IMR-90 (cell line): ENCODE data around the gene MAP2K6. TPM values are rescaled to one million over a fixed set of nuclear protein-coding genes. Genes with fewer than 3 reads are reported as not detected.

Experiments
- ATAC-seq: fragments of 200-7000 bp; cut with Tn5 transposase; 2 replicates; pipeline ENCODE4 v1.9.1; 2020; ENCODE audit warnings: low read depth, mild to moderate bottlenecking, moderate library complexity
- BruUV-seq: library from RNA; stranded (reverse); fragments of 400-500 nt; replicated peaks from 2 replicates; lab custom pipeline; 2021; lab: Mats Ljungman, UMichigan
- CTCF ChIA-PET: fragments of 300-600 bp; formaldehyde crosslinking; extraction: SDS; loops from one replicate; lab custom pipeline; 2021; ENCODE audit warnings: antibody characterized with exemption; lab: Yijun Ruan, JAX
- POLR2A ChIA-PET: fragments of 300-600 bp; sonication (Branson Sonifier 250); formaldehyde crosslinking; loops from one replicate; lab custom pipeline; 2022; ENCODE audit warnings: antibody characterized with exemption; ENCODE audit not compliant: unreplicated experiment; lab: Charles Lee
- DNase-seq: peaks from one replicate; pipeline ENCODE4 v3.0.0; 2013
- H2AFZ ChIP-seq: replicated peaks from 2 replicates; pipeline ENCODE3; 2013; ENCODE audit warnings: low read length, mild to moderate bottlenecking; ENCODE audit not compliant: poor library complexity
- H2AK5ac ChIP-seq: 2 replicates; pipeline ENCODE4 v1.6.1; 2013; ENCODE audit warnings: low read depth, low read length, inconsistent platforms
- H2AK9ac ChIP-seq: replicated peaks from 2 replicates; pipeline ENCODE3; 2013; ENCODE audit warnings: mild to moderate bottlenecking, low read depth, low read length, moderate library complexity; ENCODE audit not compliant: poor library complexity
- H2BK120ac ChIP-seq: 2 replicates; pipeline ENCODE4 v1.6.1; 2013; ENCODE audit warnings: low read depth, low read length, inconsistent platforms
- H2BK15ac ChIP-seq: 3 replicates; pipeline ENCODE4 v1.6.1; 2013; ENCODE audit warnings: low read depth, low read length, inconsistent platforms
- H2BK20ac ChIP-seq: 2 replicates; pipeline ENCODE4 v1.6.1; 2013; ENCODE audit warnings: low read depth, mild to moderate bottlenecking, inconsistent platforms, low read length, moderate library complexity
- H2BK5ac ChIP-seq: 2 replicates; pipeline ENCODE4 v1.6.1; 2013; ENCODE audit warnings: mild to moderate bottlenecking, low read depth, low read length, inconsistent platforms; ENCODE audit not compliant: poor library complexity, severe bottlenecking
- H3K14ac ChIP-seq: replicated peaks from 2 replicates; pipeline ENCODE4 v1.6.1; 2013; ENCODE audit warnings: low read depth, low read length, inconsistent platforms
- H3K18ac ChIP-seq: 2 replicates; pipeline ENCODE4 v1.6.1; 2013; ENCODE audit warnings: low read depth, low read length, control low read depth
- H3K23ac ChIP-seq: 2 replicates; pipeline ENCODE4 v1.6.1; 2013; ENCODE audit warnings: low read depth, low read length, inconsistent platforms
- H3K27ac ChIP-seq: 2 replicates; pipeline ENCODE4 v1.5.1; 2013; ENCODE audit warnings: mild to moderate bottlenecking, control low read depth, low read length; ENCODE audit not compliant: insufficient read depth
- H3K27me3 ChIP-seq: 2 replicates; pipeline ENCODE4 v1.6.1; 2013; ENCODE audit warnings: low read length; ENCODE audit not compliant: control insufficient read depth, insufficient read depth
- H3K36me3 ChIP-seq: 2 replicates; pipeline ENCODE4 v1.6.1; 2013; ENCODE audit warnings: low read length, mixed read lengths; ENCODE audit not compliant: control insufficient read depth, insufficient read depth
- H3K4ac ChIP-seq: 2 replicates; pipeline ENCODE4 v1.6.1; 2013; ENCODE audit warnings: low read depth, low read length, inconsistent platforms
- H3K4me1 ChIP-seq: 2 replicates; pipeline ENCODE4 v1.6.1; 2013; ENCODE audit warnings: low read length, mixed read lengths; ENCODE audit not compliant: control insufficient read depth, insufficient read depth
- H3K4me2 ChIP-seq: 2 replicates; pipeline ENCODE4 v1.6.1; 2013; ENCODE audit warnings: low read depth, mild to moderate bottlenecking, control low read depth, low read length, moderate library complexity
- H3K4me3 ChIP-seq: 2 replicates; pipeline ENCODE4 v1.5.1; 2013; ENCODE audit warnings: low read depth, mild to moderate bottlenecking, control low read depth, low read length, moderate library complexity; ENCODE audit not compliant: insufficient read depth
- H3K56ac ChIP-seq: 2 replicates; pipeline ENCODE4 v1.6.1; 2013; ENCODE audit warnings: low read length, inconsistent platforms; ENCODE audit not compliant: insufficient read depth; ENCODE audit errors: extremely low read depth
- H3K79me1 ChIP-seq, 2 experiments: 2 replicates each; pipeline ENCODE4 v1.6.1; 2013; ENCODE audit warnings: low read length in 2 of 2, inconsistent platforms in 1 of 2, low read depth in 1 of 2
- H3K9ac ChIP-seq: 2 replicates; pipeline ENCODE4 v1.6.1; 2013; ENCODE audit warnings: low read depth, low read length, control low read depth
- H3K9me1 ChIP-seq: 2 replicates; pipeline ENCODE4 v1.6.1; 2013; ENCODE audit warnings: low read length, inconsistent platforms; ENCODE audit not compliant: insufficient read depth
- H3K9me3 ChIP-seq: 2 replicates; pipeline ENCODE4 v1.6.1; 2013; ENCODE audit warnings: low read length; ENCODE audit not compliant: control insufficient read depth, insufficient read depth
- H4K20me1 ChIP-seq: 2 replicates; pipeline ENCODE4 v1.6.1; 2013; ENCODE audit warnings: low read length, inconsistent platforms; ENCODE audit not compliant: insufficient read depth
- H4K5ac ChIP-seq: 2 replicates; pipeline ENCODE4 v1.6.1; 2013; ENCODE audit warnings: mild to moderate bottlenecking, low read depth, low read length, control low read depth
- H4K8ac ChIP-seq, 2 experiments: 2 replicates each; pipeline ENCODE4 v1.6.1; 2013; ENCODE audit warnings: low read depth in 2 of 2, low read length in 2 of 2, control low read depth in 1 of 2, inconsistent platforms in 1 of 2
- H4K91ac ChIP-seq: 2 replicates; pipeline ENCODE4 v1.6.1; 2013; ENCODE audit warnings: low read depth, low read length, inconsistent platforms; ENCODE audit not compliant: insufficient read depth
- CEBPB ChIP-seq: IDR thresholded peaks from 2 replicates; pipeline ENCODE4 v1.6.1; 2012; ENCODE audit warnings: low read depth, low read length, improper control_type of control experiment
- CHD1 ChIP-seq: IDR thresholded peaks from 2 replicates; pipeline ENCODE4 v1.6.1; 2012; ENCODE audit warnings: low read depth, low read length, improper control_type of control experiment
- MAFK ChIP-seq: IDR thresholded peaks from 2 replicates; pipeline ENCODE4 v1.6.1; 2012; ENCODE audit warnings: low read depth, low read length, improper control_type of control experiment
- MAZ ChIP-seq: IDR thresholded peaks from 2 replicates; pipeline ENCODE4 v1.6.1; 2012; ENCODE audit warnings: low read depth, mild to moderate bottlenecking, low read length, improper control_type of control experiment, moderate library complexity, borderline replicate concordance
- MXI1 ChIP-seq: IDR thresholded peaks from 2 replicates; pipeline ENCODE4 v1.6.1; 2012; ENCODE audit warnings: low read depth, mild to moderate bottlenecking, low read length, moderate library complexity, borderline replicate concordance
- NFE2L2 ChIP-seq: fragments of 150-350 bp; IDR thresholded peaks from 2 replicates; pipeline ENCODE4 v1.6.1; 2016; ENCODE audit warnings: low read depth, mild to moderate bottlenecking, low read length
- POLR2A ChIP-seq: IDR thresholded peaks from 2 replicates; pipeline ENCODE4 v1.6.1; 2012; ENCODE audit warnings: mild to moderate bottlenecking, low read depth, low read length
- RAD21 ChIP-seq: IDR thresholded peaks from 2 replicates; pipeline ENCODE4 v1.6.1; 2012; ENCODE audit warnings: low read length, improper control_type of control experiment
- RCOR1 ChIP-seq: IDR thresholded peaks from 2 replicates; pipeline ENCODE4 v1.6.1; 2012; ENCODE audit warnings: mild to moderate bottlenecking, low read length, improper control_type of control experiment; ENCODE audit not compliant: insufficient replicate concordance
- WGBS, 2 experiments: methylation state at CpG; one replicate each; pipeline versions ENCODE4 v1.1.5 to v1.1.7; 2013; ENCODE audit warnings: missing lambda C conversion rate in 2 of 2; ENCODE audit not compliant: insufficient read length in 1 of 2; ENCODE audit errors: extremely low coverage in 2 of 2; 5-methylcytosine and 5-hydroxymethylcytosine counted together
- dilution Hi-C: fragments of 300-500 bp; cut with HindIII; formaldehyde crosslinking; loops from one replicate; pipeline ENCODE4 v1.14.3; 2018; ENCODE audit warnings: low sequenced_read_pairs; ENCODE audit not compliant: unreplicated experiment
- in situ Hi-C: fragments of 300-500 bp; cut with MboI; formaldehyde crosslinking; loops from 3 replicates; pipeline ENCODE4 v1.14.3; 2019; ENCODE audit warnings: low sequenced_read_pairs, inconsistent platforms, mixed read lengths
- intact Hi-C: fragments of 100-400 bp; cut with micrococcal nuclease; formaldehyde crosslinking; loops from 2 replicates; pipeline ENCODE4 v1.10.0; 2022
- polyA plus RNA-seq, 3 experiments: library from polyadenylated mRNA; depleted of rRNA; stranded (reverse); fragments of >200 nt; gene quantifications; 2 replicates each; pipeline ENCODE4 v1.2.3, GENCODE V29; 2012; ENCODE audit warnings: low replicate concordance in 1 of 3
- total RNA-seq: library from RNA; depleted of rRNA; stranded (reverse); fragments of >200 nt; gene quantifications from 2 replicates; pipeline ENCODE4 v1.2.3, GENCODE V29; 2012

Gene MAP2K6
- total and polyA plus RNA-seq, 2 of the 4 experiments (the other 2 are of a cell fraction), result 2.4 to 5.7 TPM

DNA sequence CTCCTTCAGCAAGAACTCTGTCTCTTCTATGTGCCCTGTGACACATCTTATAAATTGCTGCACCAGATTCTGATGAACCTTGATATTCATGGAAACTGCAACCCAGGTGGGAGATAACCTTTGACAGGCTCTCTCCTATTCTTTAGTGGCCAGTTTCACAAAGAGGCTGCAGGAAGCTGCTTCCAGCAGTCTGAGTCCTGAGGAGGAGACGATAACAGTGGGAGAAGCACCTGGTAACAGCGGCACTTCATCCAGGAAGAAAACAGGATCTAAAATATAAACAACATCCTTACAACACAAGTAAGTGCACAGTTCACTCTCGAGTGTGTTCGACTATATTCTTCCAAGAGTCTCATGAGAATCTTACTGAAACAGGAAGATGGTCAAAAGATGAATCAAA, 180.1 kb downstream of the MAP2K6 start:
- Histone ChIP-seq H2BK5ac (peak overlapping the region; percentile 100), H4K91ac (peak overlapping the region; percentile 60), H3K18ac (peak overlapping the region; percentile 100), H3K9me3 (no peaks in the 10 kb centered on the region; the same call in 1 of the 2 replicates), H3K27me3 (no peaks in the 10 kb centered on the region), H3K9ac (no peak overlapping the region), H3K79me1 (no peaks in the 10 kb centered on the region), H3K14ac (peak overlapping the region; percentile 90), H3K23ac (0 out of 2 replicates have a peak overlapping the region, but pooled peaks have one; percentile 10), H2BK20ac (peak overlapping the region; percentile 99), H2BK15ac (peak overlapping the region; percentile 87; the same call in 2 of the 3 replicates), H2BK120ac (peak overlapping the region; percentile 99), H4K8ac (peak overlapping the region; percentile 89 to 98; a peak in 3 of 4 replicates), H3K9me1 (peaks cover 7% of the 10 kb centered on the region), H3K4me2 (no peak overlapping the region), H2AK9ac (no peak overlapping the region), H3K4me1 (peaks cover 18% of the 10 kb centered on the region), H3K4me3 (no peak overlapping the region), H3K27ac (peak overlapping the region; percentile 99; the same call in 1 of the 2 replicates), H2AFZ (no peak overlapping the region), H3K36me3 (no peaks in the 10 kb centered on the region), H2AK5ac (peak overlapping the region; percentile 98), H4K5ac (peak overlapping the region; percentile 97), H3K56ac (no peak overlapping the region), H4K20me1 (no peaks in the 10 kb centered on the region), H3K4ac (peak overlapping the region; percentile 89)
- no peak for DNase-seq
- no peak for TF ChIP-seq MAZ
- TF ChIP-seq MXI1, result no peak
- no peak for TF ChIP-seq RCOR1
- no peak for TF ChIP-seq POLR2A
- no peak for TF ChIP-seq MAFK
- no peak for TF ChIP-seq CEBPB
- TF ChIP-seq CHD1, result no peak
- no peak for TF ChIP-seq NFE2L2
- TF ChIP-seq RAD21, result no peak
- POLR2A ChIA-PET, result interaction anchor here (1.5 kb wide), 1 partner anchor 13 kb away, joined by 8 read pairs; no protein-coding TSS in a partner anchor
- no CpG with 5 or more reads among the region's 4 CpGs for WGBS, 2 experiments
- ATAC-seq, result no peak
- in situ Hi-C loops (no loop called here), dilution Hi-C loops (no loop called here), intact Hi-C loops (loop anchor here (5.0 kb wide), 1 partner anchor 168 kb away; no protein-coding TSS in a partner anchor)
- CTCF ChIA-PET, result interaction anchor here (1.3 kb wide), 1 partner anchor 12 kb away, joined by 4 read pairs; no protein-coding TSS in a partner anchor
- no TSS peak for BruUV-seq
